HepG2 (cell line): ENCODE results near the gene NINJ2. TPM values are rescaled to one million over a fixed set of nuclear protein-coding genes. Genes with fewer than 3 reads are reported as not detected.
A peak's percentile ranks its signal among the peaks of the same experiment; 100 is the strongest.

Experiments
- CEBPZ ChIP-seq: IDR thresholded peaks from 2 replicates; pipeline ENCODE4 v1.6.1; 2012; ENCODE audit warnings: low read length, improper control_type of control experiment
- GRHL1 ChIP-seq: sonication (generic); formaldehyde crosslinking; conservative IDR thresholded peaks from 2 replicates; pipeline ENCODE4 v1.8.0; 2022; ENCODE audit warnings: missing genetic modification reagents
- KMT2B ChIP-seq: IDR thresholded peaks from 2 replicates; pipeline ENCODE4 v1.6.1; 2016; ENCODE audit warnings: missing genetic modification reagents, missing compliant biosample characterization
- MAFG ChIP-seq: sonication (generic); formaldehyde crosslinking; IDR thresholded peaks from 2 replicates; pipeline ENCODE4 v1.5.1; 2020; ENCODE audit warnings: mild to moderate bottlenecking, missing genetic modification reagents
- MTA3 ChIP-seq: sonication (generic); formaldehyde crosslinking; IDR thresholded peaks from 2 replicates; pipeline ENCODE4 v1.4.0; 2020; ENCODE audit warnings: missing genetic modification reagents
- NCOA1 ChIP-seq: sonication (generic); formaldehyde crosslinking; IDR thresholded peaks from 2 replicates; pipeline ENCODE4 v1.9.0; 2021; ENCODE audit warnings: missing genetic modification reagents
- PATZ1 ChIP-seq: sonication (generic); formaldehyde crosslinking; IDR thresholded peaks from 2 replicates; pipeline ENCODE4 v1.4.0; 2020; ENCODE audit warnings: missing genetic modification reagents
- SOX13 ChIP-seq, 3 experiments: fragments of 450-650 bp in 1 of 3; sonication (generic) in 1 of 3; formaldehyde crosslinking in 1 of 3; IDR thresholded peaks in 2 of 3; conservative IDR thresholded peaks in 1 of 3; 2 replicates each; pipeline versions ENCODE4 v1.5.0 to v1.6.1; 2016 to 2020; ENCODE audit warnings: antibody characterized with exemption in 1 of 3, mild to moderate bottlenecking in 1 of 3, missing compliant biosample characterization in 1 of 3, missing genetic modification reagents in 1 of 3, moderate library complexity in 1 of 3
- SP4 ChIP-seq: sonication (generic); formaldehyde crosslinking; IDR thresholded peaks from 2 replicates; pipeline ENCODE4 v1.8.1; 2023; ENCODE audit warnings: mild to moderate bottlenecking, missing genetic modification reagents
- TFE3 ChIP-seq: IDR thresholded peaks from 2 replicates; pipeline ENCODE4 v1.6.1; 2016
- ZBTB7B ChIP-seq: sonication (generic); formaldehyde crosslinking; IDR thresholded peaks from 2 replicates; pipeline ENCODE4 v1.4.0; 2020; ENCODE audit warnings: missing genetic modification reagents
- ZNF724P ChIP-seq: sonication (generic); formaldehyde crosslinking; IDR thresholded peaks from 2 replicates; pipeline ENCODE4 v1.8.0; 2022; ENCODE audit warnings: missing genetic modification reagents, borderline replicate concordance
- polyA plus RNA-seq, 8 experiments: library from polyadenylated mRNA; depleted of rRNA in 3 of 8; stranded (reverse) in 7 of 8; unstranded in 1 of 8; fragments of >200 nt; fragmentation: Illumina TruSeq in 4 of 8; extraction: Trizol in 4 of 8; gene quantifications; 2 replicates each; pipeline versions ENCODE4 v1.2.1 to v1.2.3, GENCODE V29; 2011 to 2016; ENCODE audit warnings: low read depth in 4 of 8, missing spikeins in 1 of 8, mixed read lengths in 1 of 8; ENCODE audit not compliant: insufficient read depth in 1 of 8
- total RNA-seq, 5 experiments: library from RNA; depleted of rRNA; stranded (reverse); fragments of >200 nt; fragmentation: Illumina TruSeq; extraction: Trizol; gene quantifications; 2 replicates each; pipeline ENCODE4 v1.2.3, GENCODE V29; 2016; ENCODE audit warnings: low read depth in 1 of 5

The NINJ2 gene
- total and polyA plus RNA-seq, 2 of the 13 experiments (the other 11 are each of a cell fraction or from before 2014, with no cell fraction given) = 0.62 to 3.8 TPM

- TF ChIP-seq TFE3 (0 out of 2 replicates have a peak, but pooled peaks have one; percentile 25), NCOA1 (no peak), GRHL1 (CRISPR knock-in tag) (no peak), MAFG (no peak), ZBTB7B (peak; percentile 92), MTA3 (CRISPR knock-in tag) (no peak), SP4 (CRISPR knock-in tag) (peak; percentile 75), PATZ1 (CRISPR knock-in tag) (peak; percentile 68), CEBPZ (no peak), KMT2B (CRISPR knock-in tag) (peak; percentile 57), ZNF724P (CRISPR knock-in tag) (no peak), SOX13 (IDR thresholded peaks at IDR 0.05) (no peak), SOX13 (CRISPR knock-in tag; conservative IDR thresholded peaks at IDR 0.05 in 1 of 2, IDR thresholded peaks at IDR 0.05 in 1 of 2) (peak in 1 of 2 experiments; percentile 30; a peak in 1 of 4 replicates)
Measured at GRCh38 chr12:569803-570434, 93.3 kb downstream of the NINJ2 start (continued).
